NK-92 treated with Interleukin-12 subunit alpha and Interleukin-12 subunit beta, amount 100 ng/mL, for 24 hours (cell line): ENCODE results near the gene NHS.

ENCODE experiments used
- DNase-seq: peaks from one replicate; lab custom pipeline; 2025; lab: John Stamatoyannopoulos, UW

NHS gene

GRCh38 chrX:17623750-17624149 lies 248.8 kb downstream of the NHS start:
- DNase-seq: no peak

- no peak for DNase-seq
These were observed 252.0 kb downstream of the NHS start for GRCh38 chrX:17627026-17627425.

GRCh38 chrX:17628976-17629375 lies 254.0 kb downstream of the NHS start:
- DNase-seq: no peak

GRCh38 chrX:17629519-17629918 lies 254.5 kb downstream of the NHS start:
- no peak for DNase-seq

GRCh38 chrX:17631647-17632046 lies 256.6 kb downstream of the NHS start:
- DNase-seq: no peak

GRCh38 chrX:17632942-17633341 lies 257.9 kb downstream of the NHS start:
- DNase-seq: no peak

- DNase-seq: no peak
These were observed 258.5 kb downstream of the NHS start for GRCh38 chrX:17633546-17633945.

GRCh38 chrX:17634542-17635207 lies 259.7 kb downstream of the NHS start:
- no peak for DNase-seq

- no peak for DNase-seq
These were observed 260.2 kb downstream of the NHS start for GRCh38 chrX:17635231-17635630.

GRCh38 chrX:17637235-17637634 lies 262.2 kb downstream of the NHS start:
- DNase-seq: no peak

GRCh38 chrX:17638731-17639130 lies 263.7 kb downstream of the NHS start:
- DNase-seq: no peak

GRCh38 chrX:17642891-17643290 lies 267.9 kb downstream of the NHS start:
- DNase-seq: no peak

- DNase-seq: no peak
These were observed 268.5 kb downstream of the NHS start for GRCh38 chrX:17643528-17643927.

GRCh38 chrX:17644001-17644400 lies 269.0 kb downstream of the NHS start:
- no peak for DNase-seq

GRCh38 chrX:17654116-17654515 lies 279.1 kb downstream of the NHS start:
- no peak for DNase-seq

- no peak for DNase-seq
These were observed 280.4 kb downstream of the NHS start for GRCh38 chrX:17655211-17656034.

GRCh38 chrX:17656035-17656418 lies 281.0 kb downstream of the NHS start:
- DNase-seq: no peak

- no peak for DNase-seq
These were observed 281.6 kb downstream of the NHS start for GRCh38 chrX:17656556-17656955.

- no peak for DNase-seq
These were observed 287.4 kb downstream of the NHS start for GRCh38 chrX:17662391-17662790.

GRCh38 chrX:17668929-17669328 lies 293.9 kb downstream of the NHS start:
- DNase-seq: no peak

- no peak for DNase-seq
These were observed 294.5 kb downstream of the NHS start for GRCh38 chrX:17669458-17669857.

GRCh38 chrX:17669891-17670290 lies 294.9 kb downstream of the NHS start:
- no peak for DNase-seq

GRCh38 chrX:17670874-17671273 lies 295.9 kb downstream of the NHS start:
- no peak for DNase-seq

GRCh38 chrX:17674601-17675000 lies 299.6 kb downstream of the NHS start:
- DNase-seq: no peak
